CD14-positive monocyte (primary cell): Measurements from ENCODE around the gene PPP1R1B. TPM values are rescaled to one million over a fixed set of nuclear protein-coding genes. Genes with fewer than 3 reads are reported as not detected.

Experiments
- DNase-seq, 3 donors: peaks; one replicate each; pipeline ENCODE4 v3.0.0-alpha.2; 2011 to 2022
- H2AFZ ChIP-seq: 2 replicates; pipeline ENCODE4 v1.6.0; 2012; ENCODE audit warnings: mild to moderate bottlenecking, low read depth, low read length, inconsistent platforms; ENCODE audit not compliant: insufficient read depth, poor library complexity, severe bottlenecking
- H3K27ac ChIP-seq, 2 donors: 1 replicate in 1 of 2; 2 replicates in 1 of 2; pipeline ENCODE4 v1.5.1; 2012 to 2013; ENCODE audit warnings: low read length in 2 of 2, control low read depth in 1 of 2, inconsistent platforms in 1 of 2, low read depth in 1 of 2, mild to moderate bottlenecking in 1 of 2
- H3K27me3 ChIP-seq, 2 donors: one replicate each; pipeline versions ENCODE4 v1.6.0 to v1.6.1; 2011 to 2013; ENCODE audit warnings: low read length in 2 of 2; ENCODE audit not compliant: control insufficient read depth in 2 of 2, insufficient read depth in 2 of 2
- H3K36me3 ChIP-seq, 2 donors: replicated peaks in 1 of 2; 1 replicate in 1 of 2; 2 replicates in 1 of 2; pipeline versions ENCODE4 v1.5.1 to v1.6.1; 2012 to 2013; ENCODE audit warnings: low read length in 2 of 2, control low read depth in 1 of 2, inconsistent platforms in 1 of 2, mild to moderate bottlenecking in 1 of 2; ENCODE audit not compliant: insufficient read depth in 2 of 2, control insufficient read depth in 1 of 2
- H3K4me1 ChIP-seq, 2 donors: 1 replicate in 1 of 2; 2 replicates in 1 of 2; pipeline versions ENCODE4 v1.5.1 to v1.6.1; 2012 to 2013; ENCODE audit warnings: low read length in 2 of 2, control low read depth in 1 of 2, inconsistent platforms in 1 of 2, mild to moderate bottlenecking in 1 of 2, moderate library complexity in 1 of 2; ENCODE audit not compliant: insufficient read depth in 2 of 2, control insufficient read depth in 1 of 2
- H3K4me2 ChIP-seq: replicated peaks from 2 replicates; pipeline ENCODE3; 2012; ENCODE audit warnings: low read length, moderate library complexity, mild to moderate bottlenecking; ENCODE audit not compliant: poor library complexity, severe bottlenecking; ENCODE audit errors: extremely low read depth
- H3K4me3 ChIP-seq, 3 experiments: fragments of 200-600 bp in 1 of 3; sonication (generic) in 1 of 3; replicated peaks in 1 of 3; 1 replicate in 2 of 3; 2 replicates in 1 of 3; pipeline ENCODE4 v1.5.1; 2011 to 2013; ENCODE audit warnings: low read length in 3 of 3, mild to moderate bottlenecking in 3 of 3, control low read depth in 2 of 3, low read depth in 2 of 3, inconsistent platforms in 1 of 3, moderate library complexity in 1 of 3
- H3K79me2 ChIP-seq: 2 replicates; pipeline ENCODE4 v1.6.0; 2012; ENCODE audit warnings: mild to moderate bottlenecking, control low read depth, inconsistent platforms, low read length, moderate library complexity; ENCODE audit not compliant: insufficient read depth
- H3K9ac ChIP-seq: 2 replicates; pipeline ENCODE4 v1.6.0; 2017; ENCODE audit warnings: low read length, mild to moderate bottlenecking; ENCODE audit not compliant: insufficient read depth, poor library complexity, severe bottlenecking
- H3K9me3 ChIP-seq, 2 donors: replicated peaks in 1 of 2; 1 replicate in 1 of 2; 2 replicates in 1 of 2; pipeline versions ENCODE4 v1.5.1 to v1.6.1; 2012 to 2013; ENCODE audit warnings: low read length in 2 of 2, control low read depth in 1 of 2; ENCODE audit not compliant: control insufficient read depth in 1 of 2, insufficient read depth in 1 of 2
- H4K20me1 ChIP-seq: 2 replicates; pipeline ENCODE4 v1.6.0; 2012; ENCODE audit warnings: mild to moderate bottlenecking, low read length, control low read depth, moderate library complexity; ENCODE audit not compliant: insufficient read depth
- H3K27ac Mint-ChIP-seq, 7 donors: one replicate each; pipeline ENCODE4 v1.8.0; 2020; ENCODE audit warnings: mild to moderate bottlenecking in 7 of 7, mixed read lengths in 7 of 7, moderate library complexity in 6 of 7, inconsistent platforms in 2 of 7
- H3K27me3 Mint-ChIP-seq, 3 donors: one replicate each; pipeline ENCODE4 v1.8.0; 2021 to 2022; ENCODE audit warnings: low read depth in 3 of 3, mild to moderate bottlenecking in 3 of 3, mixed read lengths in 3 of 3, moderate library complexity in 3 of 3, inconsistent platforms in 1 of 3
- H3K36me3 Mint-ChIP-seq, 2 donors: one replicate each; pipeline ENCODE4 v1.8.0; 2020; ENCODE audit warnings: mixed read lengths in 2 of 2, inconsistent platforms in 1 of 2, mild to moderate bottlenecking in 1 of 2
- H3K4me1 Mint-ChIP-seq: one replicate; pipeline ENCODE4 v1.8.0; 2020; ENCODE audit warnings: mild to moderate bottlenecking, mixed read lengths
- H3K4me3 Mint-ChIP-seq, 2 donors: one replicate each; pipeline ENCODE4 v1.8.0; 2020; ENCODE audit warnings: mild to moderate bottlenecking in 2 of 2, mixed read lengths in 2 of 2, moderate library complexity in 1 of 2
- H3K9me3 Mint-ChIP-seq, 7 donors: one replicate each; pipeline ENCODE4 v1.8.0; 2020 to 2022; ENCODE audit warnings: mixed read lengths in 7 of 7, mild to moderate bottlenecking in 6 of 7, moderate library complexity in 6 of 7, inconsistent platforms in 2 of 7
- CTCF ChIP-seq: fragments of 200-600 bp; IDR thresholded peaks from one replicate; pipeline ENCODE4 v1.8.0; 2022; ENCODE audit warnings: antibody characterized with exemption, mild to moderate bottlenecking
- WGBS: methylation state at CpG from one replicate; pipeline ENCODE4 v1.1.5; 2013; ENCODE audit warnings: missing lambda C conversion rate; ENCODE audit not compliant: insufficient coverage; 5-methylcytosine and 5-hydroxymethylcytosine counted together
- intact Hi-C, 2 donors: fragments of 100-400 bp; cut with micrococcal nuclease; formaldehyde crosslinking; loops; one replicate each; pipeline versions ENCODE4 v1.15.0 to v1.15.1; 2023
- polyA plus RNA-seq, 3 donors: library from polyadenylated mRNA; depleted of rRNA in 1 of 3; unstranded in 2 of 3; stranded (reverse) in 1 of 3; fragments of 300-500 nt in 2 of 3; fragments of >200 nt in 1 of 3; fragmentation: Illumina TruSeq in 2 of 3; gene quantifications; 1 replicate in 2 of 3; 2 replicates in 1 of 3; pipeline ENCODE4 v1.2.3, GENCODE V29; 2012 to 2021

Gene PPP1R1B
- polyA plus RNA-seq, 3 donors, result 0.05 TPM; not detected in 2

GRCh38 chr17:39653316-39653661, 26.5 kb downstream of the PPP1R1B start:
- H3K9ac ChIP-seq, result no peak overlapping the region
- no peak overlapping the region for H3K27ac Mint-ChIP-seq

GRCh38 chr17:39653662-39654331, 27.0 kb downstream of the PPP1R1B start:
- no peak overlapping the region for H2AFZ ChIP-seq
- H3K9me3 ChIP-seq, result no peaks in the 10 kb centered on the region
- H3K9ac ChIP-seq, result no peak overlapping the region
- no peaks in the 10 kb centered on the region for H3K9me3 Mint-ChIP-seq
- H3K27ac Mint-ChIP-seq, result peak overlapping the region in 2 of 7 donors; percentile 68 to 89
- peaks cover 3 to 7% of the 10 kb centered on the region in 2 donors for H3K4me1 ChIP-seq
- peak; percentile 53 to 62 (median 58) for DNase-seq
- 81% methylated on average over 10 of the region's 14 CpGs for WGBS
- peaks cover 24% of the 10 kb centered on the region for H3K4me1 Mint-ChIP-seq
- H3K79me2 ChIP-seq, result peaks cover 22% of the 10 kb centered on the region
- H3K36me3 ChIP-seq, result peaks cover 31 to 54% of the 10 kb centered on the region in 2 donors
- no peak overlapping the region for H3K4me2 ChIP-seq
- H3K27ac ChIP-seq, result no peak overlapping the region
- H3K27me3 ChIP-seq, result no peaks in the 10 kb centered on the region
- peaks cover 44 to 65% of the 10 kb centered on the region in 2 donors for H3K36me3 Mint-ChIP-seq
- intact Hi-C loops, result loop anchor here in 1 of 2 donors (2.0 kb wide), 1 partner anchor 31 kb away; no protein-coding TSS in a partner anchor
- peak; percentile 95 for TF ChIP-seq CTCF
- no peak overlapping the region for H3K4me3 Mint-ChIP-seq
- no peak overlapping the region for H3K4me3 ChIP-seq
- H4K20me1 ChIP-seq, result peaks cover 93% of the 10 kb centered on the region
- H3K27me3 Mint-ChIP-seq, result peaks cover 0 to 3% (median 1%) of the 10 kb centered on the region in 3 donors

More at GRCh38 chr17:39653316-39653661, 26.5 kb downstream of the PPP1R1B start:
- no peak for DNase-seq
- Histone ChIP-seq H3K27me3 (no peaks in the 10 kb centered on the region), H4K20me1 (peaks cover 93% of the 10 kb centered on the region), H2AFZ (no peak overlapping the region), H3K9me3 (no peaks in the 10 kb centered on the region), H3K79me2 (peaks cover 27% of the 10 kb centered on the region), H3K4me2 (no peak overlapping the region), H3K4me1 (peaks cover 0 to 2% of the 10 kb centered on the region in 2 donors), H3K4me3 (no peak overlapping the region), H3K36me3 (peaks cover 28 to 50% of the 10 kb centered on the region in 2 donors), H3K27ac (no peak overlapping the region)
- no peaks in the 10 kb centered on the region for H3K9me3 Mint-ChIP-seq
- no peak overlapping the region for H3K4me3 Mint-ChIP-seq
- intact Hi-C loops, result no loop called here
- 94% methylated on average over 12 of the region's 12 CpGs for WGBS
- H3K27me3 Mint-ChIP-seq, result peaks cover 0 to 3% (median 1%) of the 10 kb centered on the region in 3 donors
- peaks cover 23% of the 10 kb centered on the region for H3K4me1 Mint-ChIP-seq
- peaks cover 46 to 63% of the 10 kb centered on the region in 2 donors for H3K36me3 Mint-ChIP-seq
- TF ChIP-seq CTCF, result no peak
